SK-N-SH (cell line): ENCODE results near the gene AGBL3.

Experiments
- EP300 ChIP-seq, 2 experiments: IDR thresholded peaks; 2 replicates each; pipeline versions ENCODE4 v1.4.0 to v1.6.1; 2012; ENCODE audit warnings: borderline replicate concordance in 1 of 2, low read depth in 1 of 2, low read length in 1 of 2
- FOXM1 ChIP-seq: IDR thresholded peaks from 2 replicates; pipeline ENCODE4 v1.4.0; 2012; ENCODE audit warnings: low read depth, mild to moderate bottlenecking
- TF ChIP-seq, protein P1 (sequence below): IDR thresholded peaks from 2 replicates; pipeline ENCODE4 v1.4.0; 2012; ENCODE audit warnings: low read depth
- TF ChIP-seq, protein P2 (sequence below): IDR thresholded peaks from 2 replicates; pipeline ENCODE4 v1.4.0; 2012; ENCODE audit warnings: low read depth, borderline replicate concordance
- TF ChIP-seq, protein P3 (sequence below): fragments of 200-600 bp; sonication (generic); IDR thresholded peaks from 2 replicates; pipeline ENCODE4 v1.6.1; 2017; ENCODE audit warnings: antibody characterized with exemption, mild to moderate bottlenecking, moderate library complexity

DNA sequence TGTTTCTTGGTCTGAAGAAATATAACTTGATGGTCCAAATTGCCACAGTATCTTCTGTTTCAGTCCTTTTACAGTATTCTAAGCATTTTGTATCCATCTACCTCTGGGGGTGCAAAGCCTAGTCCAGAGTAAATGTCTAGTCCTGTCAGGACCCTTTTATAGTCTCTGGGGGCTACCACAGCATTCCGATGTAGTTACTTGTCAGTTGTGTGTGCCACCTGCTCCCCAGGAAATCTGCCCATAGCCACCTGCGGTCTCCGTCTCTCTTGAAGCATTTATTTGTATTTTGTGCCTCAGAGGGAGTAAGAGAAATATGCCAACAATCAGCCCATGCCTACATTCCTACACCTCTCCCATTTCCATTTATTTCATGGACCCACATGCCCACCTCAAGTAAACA is 12.8 kb downstream of the AGBL3 start:
- TF ChIP-seq, protein P1, sequence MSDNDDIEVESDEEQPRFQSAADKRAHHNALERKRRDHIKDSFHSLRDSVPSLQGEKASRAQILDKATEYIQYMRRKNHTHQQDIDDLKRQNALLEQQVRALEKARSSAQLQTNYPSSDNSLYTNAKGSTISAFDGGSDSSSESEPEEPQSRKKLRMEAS = no peak
- TF ChIP-seq EP300 (IDR thresholded peaks at IDR 0.05; ENCODE audit: borderline replicate concordance in 1 of 2, low read depth in 1 of 2, low read length in 1 of 2) (no peak), FOXM1 (no peak)
- TF ChIP-seq, protein P2, sequence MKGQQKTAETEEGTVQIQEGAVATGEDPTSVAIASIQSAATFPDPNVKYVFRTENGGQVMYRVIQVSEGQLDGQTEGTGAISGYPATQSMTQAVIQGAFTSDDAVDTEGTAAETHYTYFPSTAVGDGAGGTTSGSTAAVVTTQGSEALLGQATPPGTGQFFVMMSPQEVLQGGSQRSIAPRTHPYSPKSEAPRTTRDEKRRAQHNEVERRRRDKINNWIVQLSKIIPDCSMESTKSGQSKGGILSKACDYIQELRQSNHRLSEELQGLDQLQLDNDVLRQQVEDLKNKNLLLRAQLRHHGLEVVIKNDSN = no peak
- TF ChIP-seq, protein P3, sequence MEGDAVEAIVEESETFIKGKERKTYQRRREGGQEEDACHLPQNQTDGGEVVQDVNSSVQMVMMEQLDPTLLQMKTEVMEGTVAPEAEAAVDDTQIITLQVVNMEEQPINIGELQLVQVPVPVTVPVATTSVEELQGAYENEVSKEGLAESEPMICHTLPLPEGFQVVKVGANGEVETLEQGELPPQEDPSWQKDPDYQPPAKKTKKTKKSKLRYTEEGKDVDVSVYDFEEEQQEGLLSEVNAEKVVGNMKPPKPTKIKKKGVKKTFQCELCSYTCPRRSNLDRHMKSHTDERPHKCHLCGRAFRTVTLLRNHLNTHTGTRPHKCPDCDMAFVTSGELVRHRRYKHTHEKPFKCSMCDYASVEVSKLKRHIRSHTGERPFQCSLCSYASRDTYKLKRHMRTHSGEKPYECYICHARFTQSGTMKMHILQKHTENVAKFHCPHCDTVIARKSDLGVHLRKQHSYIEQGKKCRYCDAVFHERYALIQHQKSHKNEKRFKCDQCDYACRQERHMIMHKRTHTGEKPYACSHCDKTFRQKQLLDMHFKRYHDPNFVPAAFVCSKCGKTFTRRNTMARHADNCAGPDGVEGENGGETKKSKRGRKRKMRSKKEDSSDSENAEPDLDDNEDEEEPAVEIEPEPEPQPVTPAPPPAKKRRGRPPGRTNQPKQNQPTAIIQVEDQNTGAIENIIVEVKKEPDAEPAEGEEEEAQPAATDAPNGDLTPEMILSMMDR = no peak
